HG02798 (cell line): Measurements from ENCODE around the gene UVSSA.
A peak's percentile ranks its signal among the peaks of the same experiment; 100 is the strongest.

Source experiments
- ATAC-seq: cut with Tn5 transposase; IDR thresholded peaks from one replicate; pipeline ENCODE4 v1.9.1; 2021; ENCODE audit warnings: mild to moderate bottlenecking; ENCODE audit not compliant: unreplicated experiment, poor library complexity

UVSSA gene

GRCh38 chr4:1346781-1347409 lies at the start of gene UVSSA:
Gene UVSSA, plus strand, starts transcription at chr4:1347208. Its CDS starts 884 bp downstream, at chr4:1348092.
- peak; percentile 94 for ATAC-seq

- ATAC-seq: no peak
Measured at GRCh38 chr4:1297456-1298325, 49.3 kb upstream of the UVSSA start.

GRCh38 chr4:1298461-1298860 lies 48.5 kb upstream of the UVSSA start:
- ATAC-seq: no peak

GRCh38 chr4:1299301-1299860 lies 47.6 kb upstream of the UVSSA start:
- ATAC-seq: no peak

- ATAC-seq: no peak
Measured at GRCh38 chr4:1300466-1301455, 46.2 kb upstream of the UVSSA start.

GRCh38 chr4:1302159-1302558 lies 44.8 kb upstream of the UVSSA start:
- ATAC-seq: no peak

- ATAC-seq: no peak
Measured at GRCh38 chr4:1305261-1305711, 41.7 kb upstream of the UVSSA start.

- no peak for ATAC-seq
Measured at GRCh38 chr4:1305781-1306455, 41.1 kb upstream of the UVSSA start.

- no peak for ATAC-seq
Measured at GRCh38 chr4:1307951-1308735, 38.9 kb upstream of the UVSSA start.

GRCh38 chr4:1309261-1310010 lies 37.6 kb upstream of the UVSSA start:
- no peak for ATAC-seq

- no peak for ATAC-seq
Measured at GRCh38 chr4:1310031-1310795, 36.8 kb upstream of the UVSSA start.

- ATAC-seq: no peak
Measured at GRCh38 chr4:1310796-1311631, 36.0 kb upstream of the UVSSA start.

- ATAC-seq: no peak
Measured at GRCh38 chr4:1312821-1313640, 34.0 kb upstream of the UVSSA start.

GRCh38 chr4:1315306-1315705 lies 31.7 kb upstream of the UVSSA start:
- no peak for ATAC-seq

- ATAC-seq: no peak
Measured at GRCh38 chr4:1315836-1316536, 31.0 kb upstream of the UVSSA start.
